ENCODE measurements around the gene MRPL27.

Gene MRPL27

DNA sequence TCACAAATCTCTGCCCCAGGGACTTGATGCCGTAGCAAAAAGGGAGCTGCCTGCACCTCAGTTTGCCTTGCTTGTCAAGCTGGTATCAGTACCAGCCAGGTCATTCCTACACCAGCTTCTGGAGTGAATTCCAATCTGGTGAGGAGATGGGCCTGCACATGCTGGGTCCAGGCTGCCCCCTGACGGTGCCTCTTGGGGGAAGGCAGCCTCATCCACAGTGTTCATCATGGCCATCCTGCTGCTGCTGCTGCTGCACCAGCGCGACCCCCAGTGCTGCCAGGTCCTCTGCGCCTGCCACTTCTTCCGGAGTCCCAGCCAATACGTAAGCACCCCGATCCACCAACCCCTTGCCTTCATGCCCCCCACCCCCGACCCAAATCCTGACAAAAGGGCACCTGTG lies 8.3 kb downstream of the MRPL27 start:
- H3K36me3 ChIP-seq (ENCODE audit: control insufficient read depth in 2 of 2, insufficient read depth in 1 of 2, low read length in 2 of 2): peaks cover 19 to 79% of the 10 kb centered on the region in 2 experiments
- H3K9me3 ChIP-seq (ENCODE audit: control insufficient read depth, insufficient read depth, low read depth, low read length): no peaks in the 10 kb centered on the region
- no peak overlapping the region for H3K4me3 ChIP-seq (ENCODE audit: low read depth, low read length)
- TF ChIP-seq, protein P1, sequence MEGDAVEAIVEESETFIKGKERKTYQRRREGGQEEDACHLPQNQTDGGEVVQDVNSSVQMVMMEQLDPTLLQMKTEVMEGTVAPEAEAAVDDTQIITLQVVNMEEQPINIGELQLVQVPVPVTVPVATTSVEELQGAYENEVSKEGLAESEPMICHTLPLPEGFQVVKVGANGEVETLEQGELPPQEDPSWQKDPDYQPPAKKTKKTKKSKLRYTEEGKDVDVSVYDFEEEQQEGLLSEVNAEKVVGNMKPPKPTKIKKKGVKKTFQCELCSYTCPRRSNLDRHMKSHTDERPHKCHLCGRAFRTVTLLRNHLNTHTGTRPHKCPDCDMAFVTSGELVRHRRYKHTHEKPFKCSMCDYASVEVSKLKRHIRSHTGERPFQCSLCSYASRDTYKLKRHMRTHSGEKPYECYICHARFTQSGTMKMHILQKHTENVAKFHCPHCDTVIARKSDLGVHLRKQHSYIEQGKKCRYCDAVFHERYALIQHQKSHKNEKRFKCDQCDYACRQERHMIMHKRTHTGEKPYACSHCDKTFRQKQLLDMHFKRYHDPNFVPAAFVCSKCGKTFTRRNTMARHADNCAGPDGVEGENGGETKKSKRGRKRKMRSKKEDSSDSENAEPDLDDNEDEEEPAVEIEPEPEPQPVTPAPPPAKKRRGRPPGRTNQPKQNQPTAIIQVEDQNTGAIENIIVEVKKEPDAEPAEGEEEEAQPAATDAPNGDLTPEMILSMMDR (tag by site-specific recombination; IDR thresholded peaks at IDR 0.05): peak; percentile 12; the same call in 1 of the 2 replicates
- TF ChIP-seq, protein P2, sequence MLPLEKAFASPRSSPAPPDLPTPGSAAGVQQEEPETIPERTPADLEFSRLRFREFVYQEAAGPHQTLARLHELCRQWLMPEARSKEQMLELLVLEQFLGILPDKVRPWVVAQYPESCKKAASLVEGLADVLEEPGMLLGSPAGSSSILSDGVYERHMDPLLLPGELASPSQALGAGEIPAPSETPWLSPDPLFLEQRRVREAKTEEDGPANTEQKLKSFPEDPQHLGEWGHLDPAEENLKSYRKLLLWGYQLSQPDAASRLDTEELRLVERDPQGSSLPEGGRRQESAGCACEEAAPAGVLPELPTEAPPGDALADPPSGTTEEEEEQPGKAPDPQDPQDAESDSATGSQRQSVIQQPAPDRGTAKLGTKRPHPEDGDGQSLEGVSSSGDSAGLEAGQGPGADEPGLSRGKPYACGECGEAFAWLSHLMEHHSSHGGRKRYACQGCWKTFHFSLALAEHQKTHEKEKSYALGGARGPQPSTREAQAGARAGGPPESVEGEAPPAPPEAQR (tag by site-specific recombination; IDR thresholded peaks at IDR 0.05): no peak
- TF ChIP-seq KLF10 (tag by site-specific recombination; IDR thresholded peaks at IDR 0.05) (no peak), ZNF174 (tag by site-specific recombination; IDR thresholded peaks at IDR 0.05) (no peak), ZIC2 (tag by site-specific recombination; IDR thresholded peaks at IDR 0.05) (peak; percentile 40; the same call in 1 of the 2 replicates), ZBTB17 (tag by site-specific recombination; IDR thresholded peaks at IDR 0.05) (0 out of 2 replicates have a peak, but pooled peaks have one; percentile 7), GLIS2 (tag by site-specific recombination; IDR thresholded peaks at IDR 0.05) (peak; percentile 34; the same call in 1 of the 2 replicates)
- no peak overlapping the region for H3K27ac ChIP-seq (ENCODE audit: extremely low read depth, low read depth, low read length)
- POLR2A ChIA-PET: interaction anchor here (0.7 to 1.6 kb wide), 4 partner anchors 9 to 165 kb away, joined by 3 to 6 read pairs (median 4); partner anchors contain the start of genes EME1 and MRPL27
- 0 out of 2 replicates have a peak, but pooled peaks cover 5% of the 10 kb centered on the region for H3K4me1 ChIP-seq (ENCODE audit: control insufficient read depth, insufficient read depth, low read length)
- CTCF ChIA-PET: interaction anchor here (1.1 to 5.5 kb wide), 2 partner anchors 11 to 33 kb away, joined by 5 to 54 read pairs; partner anchors contain the start of gene LRRC59

DNA sequence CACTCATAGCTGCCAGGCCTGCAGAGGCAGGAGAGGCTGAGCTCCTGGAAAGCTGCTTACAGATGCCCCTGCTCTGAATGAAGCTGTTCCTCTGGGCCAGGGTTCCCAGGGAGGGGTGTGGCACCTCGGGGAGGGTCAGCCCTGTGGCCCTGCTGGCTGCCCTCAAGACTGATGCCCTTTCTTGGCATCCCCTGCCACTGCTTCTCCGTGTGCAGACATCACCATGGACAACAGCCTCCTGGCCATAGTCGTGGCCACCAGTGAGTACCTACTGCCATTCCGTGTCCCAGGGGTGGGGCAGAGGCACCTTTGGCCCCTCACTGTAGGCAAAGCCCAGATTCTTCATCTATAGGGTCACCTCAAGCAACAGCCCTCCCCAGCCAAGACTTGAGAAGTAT lies 8.9 kb downstream of the MRPL27 start:
- no peak overlapping the region for H3K4me3 ChIP-seq (ENCODE audit: low read depth, low read length)
- no peak overlapping the region for H3K27ac ChIP-seq (ENCODE audit: extremely low read depth, low read depth, low read length)
- ChIA-PET CTCF (interaction anchor here (0.6 to 5.5 kb wide), 3 partner anchors 11 to 34 kb away, joined by 3 to 54 read pairs (median 5); partner anchors contain the start of gene LRRC59), POLR2A (interaction anchor here (0.8 to 1.6 kb wide), 4 partner anchors 9 to 139 kb away, joined by 3 to 6 read pairs (median 3); partner anchors contain the start of genes EME1, MRPL27 and XYLT2)
- H3K36me3 ChIP-seq (ENCODE audit: control insufficient read depth in 2 of 2, insufficient read depth in 1 of 2, low read length in 2 of 2): peaks cover 13 to 79% of the 10 kb centered on the region in 2 experiments; a peak in 2 of 3 replicates
- H3K9me3 ChIP-seq (ENCODE audit: control insufficient read depth, insufficient read depth, low read depth, low read length): no peaks in the 10 kb centered on the region
- peak; percentile 53 for TF ChIP-seq KLF9 (tag by site-specific recombination; IDR thresholded peaks at IDR 0.05; ENCODE audit: low read depth)
- TF ChIP-seq HOXC10 (CRISPR knock-in tag; IDR thresholded peaks at IDR 0.05): no peak
- H3K4me1 ChIP-seq (ENCODE audit: control insufficient read depth, insufficient read depth, low read length): 0 out of 2 replicates have a peak, but pooled peaks cover 5% of the 10 kb centered on the region

DNA sequence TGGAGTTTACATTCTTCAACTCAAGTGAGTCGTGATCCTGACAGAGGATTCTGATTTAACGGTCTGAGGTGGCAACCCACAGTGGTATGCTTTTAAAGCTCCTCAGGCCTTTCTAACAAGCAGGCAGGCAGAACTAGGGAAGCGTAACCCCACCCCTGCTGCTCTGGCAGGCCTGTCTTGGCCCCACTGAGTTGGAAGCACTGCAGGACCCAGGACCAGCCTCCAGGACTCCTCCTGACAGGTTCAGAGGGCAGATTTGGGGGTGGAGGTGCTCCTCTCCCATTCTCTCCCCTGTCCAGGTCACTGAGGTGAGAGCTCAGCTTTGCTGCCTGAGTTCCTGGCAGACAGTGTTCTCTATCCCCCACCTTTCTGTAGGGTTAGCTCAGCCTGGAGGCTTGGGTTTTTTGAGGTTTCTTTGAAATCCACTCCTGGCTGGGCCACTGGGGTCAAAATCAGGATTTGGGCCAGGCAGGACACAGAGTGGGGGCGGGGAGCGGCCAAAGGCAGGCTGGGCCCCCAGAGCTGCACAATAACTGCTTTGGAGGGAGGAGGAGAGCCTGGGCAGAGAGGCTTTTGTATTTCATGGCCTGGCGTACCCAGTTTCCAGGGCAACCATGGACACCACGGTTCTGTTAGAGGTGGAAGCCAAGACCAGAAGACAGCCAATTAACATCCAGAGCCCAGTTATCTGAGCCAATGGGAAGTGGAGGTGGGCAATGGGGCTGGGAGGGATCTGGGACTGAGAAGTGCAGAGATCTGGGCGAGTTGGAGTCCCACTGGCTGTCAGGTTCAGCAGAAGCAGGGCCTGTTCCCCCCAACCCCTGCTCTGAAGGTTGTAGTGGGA lies 9.5 kb downstream of the MRPL27 start:
- H3K4me1 ChIP-seq (ENCODE audit: control insufficient read depth, insufficient read depth, low read length): 0 out of 2 replicates have a peak, but pooled peaks cover 5% of the 10 kb centered on the region
- ChIA-PET CTCF (interaction anchor here (0.6 to 5.5 kb wide), 17 partner anchors 8 to 446 kb away, joined by 3 to 54 read pairs (median 6); partner anchors contain the start of genes LRRC59 and RSAD1), POLR2A (interaction anchor here (1.0 to 2.7 kb wide), 6 partner anchors 8 to 18 kb away, joined by 3 to 15 read pairs (median 6); partner anchors contain the start of genes EME1, MRPL27 and XYLT2)
- peaks cover 13 to 79% of the 10 kb centered on the region in 2 experiments; a peak in 2 of 3 replicates for H3K36me3 ChIP-seq (ENCODE audit: control insufficient read depth in 2 of 2, insufficient read depth in 1 of 2, low read length in 2 of 2)
- H3K27ac ChIP-seq (ENCODE audit: extremely low read depth, low read depth, low read length): peak overlapping the region; percentile 8; the same call in 1 of the 2 replicates
- TF ChIP-seq ZNF311 (tag by site-specific recombination; IDR thresholded peaks at IDR 0.05; ENCODE audit: borderline replicate concordance) (no peak), ZNF114 (tag by site-specific recombination; IDR thresholded peaks at IDR 0.05) (no peak), SP3 (tag by site-specific recombination; IDR thresholded peaks at IDR 0.05) (0 out of 2 replicates have a peak, but pooled peaks have one; percentile 11), MZF1 (tag by site-specific recombination; IDR thresholded peaks at IDR 0.05; ENCODE audit: borderline replicate concordance) (no peak), ZNF654 (tag by site-specific recombination; IDR thresholded peaks at IDR 0.05; ENCODE audit: low read depth) (no peak), ZBTB7A (tag by site-specific recombination; IDR thresholded peaks at IDR 0.05; ENCODE audit: low read depth) (no peak), ZNF341 (tag by site-specific recombination; IDR thresholded peaks at IDR 0.05; ENCODE audit: low read depth) (peak; percentile 33; the same call in 1 of the 2 replicates), ZBTB17 (tag by site-specific recombination; IDR thresholded peaks at IDR 0.05) (no peak), SP2 (tag by site-specific recombination; IDR thresholded peaks at IDR 0.05) (peak; percentile 76), ZNF335 (tag by site-specific recombination; conservative IDR thresholded peaks at IDR 0.05) (no peak), ZBTB21 (tag by site-specific recombination; IDR thresholded peaks at IDR 0.05) (no peak)
- TF ChIP-seq, protein P3, sequence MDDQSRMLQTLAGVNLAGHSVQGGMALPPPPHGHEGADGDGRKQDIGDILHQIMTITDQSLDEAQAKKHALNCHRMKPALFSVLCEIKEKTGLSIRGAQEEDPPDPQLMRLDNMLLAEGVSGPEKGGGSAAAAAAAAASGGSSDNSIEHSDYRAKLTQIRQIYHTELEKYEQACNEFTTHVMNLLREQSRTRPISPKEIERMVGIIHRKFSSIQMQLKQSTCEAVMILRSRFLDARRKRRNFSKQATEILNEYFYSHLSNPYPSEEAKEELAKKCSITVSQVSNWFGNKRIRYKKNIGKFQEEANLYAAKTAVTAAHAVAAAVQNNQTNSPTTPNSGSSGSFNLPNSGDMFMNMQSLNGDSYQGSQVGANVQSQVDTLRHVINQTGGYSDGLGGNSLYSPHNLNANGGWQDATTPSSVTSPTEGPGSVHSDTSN (CRISPR knock-in tag; IDR thresholded peaks at IDR 0.05): no peak
- TF ChIP-seq, protein P4, sequence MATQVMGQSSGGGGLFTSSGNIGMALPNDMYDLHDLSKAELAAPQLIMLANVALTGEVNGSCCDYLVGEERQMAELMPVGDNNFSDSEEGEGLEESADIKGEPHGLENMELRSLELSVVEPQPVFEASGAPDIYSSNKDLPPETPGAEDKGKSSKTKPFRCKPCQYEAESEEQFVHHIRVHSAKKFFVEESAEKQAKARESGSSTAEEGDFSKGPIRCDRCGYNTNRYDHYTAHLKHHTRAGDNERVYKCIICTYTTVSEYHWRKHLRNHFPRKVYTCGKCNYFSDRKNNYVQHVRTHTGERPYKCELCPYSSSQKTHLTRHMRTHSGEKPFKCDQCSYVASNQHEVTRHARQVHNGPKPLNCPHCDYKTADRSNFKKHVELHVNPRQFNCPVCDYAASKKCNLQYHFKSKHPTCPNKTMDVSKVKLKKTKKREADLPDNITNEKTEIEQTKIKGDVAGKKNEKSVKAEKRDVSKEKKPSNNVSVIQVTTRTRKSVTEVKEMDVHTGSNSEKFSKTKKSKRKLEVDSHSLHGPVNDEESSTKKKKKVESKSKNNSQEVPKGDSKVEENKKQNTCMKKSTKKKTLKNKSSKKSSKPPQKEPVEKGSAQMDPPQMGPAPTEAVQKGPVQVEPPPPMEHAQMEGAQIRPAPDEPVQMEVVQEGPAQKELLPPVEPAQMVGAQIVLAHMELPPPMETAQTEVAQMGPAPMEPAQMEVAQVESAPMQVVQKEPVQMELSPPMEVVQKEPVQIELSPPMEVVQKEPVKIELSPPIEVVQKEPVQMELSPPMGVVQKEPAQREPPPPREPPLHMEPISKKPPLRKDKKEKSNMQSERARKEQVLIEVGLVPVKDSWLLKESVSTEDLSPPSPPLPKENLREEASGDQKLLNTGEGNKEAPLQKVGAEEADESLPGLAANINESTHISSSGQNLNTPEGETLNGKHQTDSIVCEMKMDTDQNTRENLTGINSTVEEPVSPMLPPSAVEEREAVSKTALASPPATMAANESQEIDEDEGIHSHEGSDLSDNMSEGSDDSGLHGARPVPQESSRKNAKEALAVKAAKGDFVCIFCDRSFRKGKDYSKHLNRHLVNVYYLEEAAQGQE (tag by site-specific recombination; IDR thresholded peaks at IDR 0.05): no peak
- H3K9me3 ChIP-seq (ENCODE audit: control insufficient read depth, insufficient read depth, low read depth, low read length): no peaks in the 10 kb centered on the region
- no peak overlapping the region for H3K4me3 ChIP-seq (ENCODE audit: low read depth, low read length)
